Hepatocyte (in vitro differentiated cells): ENCODE measurements around the gene C1orf232. TPM values are rescaled to one million over a fixed set of nuclear protein-coding genes. Genes with fewer than 3 reads are reported as not detected.

Experiments used
- DNase-seq: peaks from one replicate; pipeline ENCODE4 v3.0.0-alpha.2; 2016; ENCODE audit warnings: low spot score
- H2AFZ ChIP-seq: fragments of 200-600 bp; sonication (generic); 2 replicates; pipeline ENCODE4 v1.6.0; 2016; ENCODE audit warnings: antibody characterized with exemption, mild to moderate bottlenecking
- H3K27ac ChIP-seq: fragments of 200-600 bp; sonication (generic); 2 replicates; pipeline ENCODE4 v1.5.1; 2016; ENCODE audit warnings: mild to moderate bottlenecking
- H3K27me3 ChIP-seq: fragments of 200-600 bp; sonication (generic); 2 replicates; pipeline ENCODE4 v1.6.1; 2016
- H3K36me3 ChIP-seq: fragments of 200-600 bp; sonication (generic); replicated peaks from 2 replicates; pipeline ENCODE4 v1.5.1; 2016; ENCODE audit warnings: low read depth; ENCODE audit not compliant: insufficient read depth
- H3K4me1 ChIP-seq: fragments of 200-600 bp; sonication (generic); 2 replicates; pipeline ENCODE4 v1.5.1; 2016; ENCODE audit warnings: mild to moderate bottlenecking, moderate library complexity; ENCODE audit not compliant: insufficient read depth
- H3K4me2 ChIP-seq: fragments of 200-600 bp; sonication (generic); 2 replicates; pipeline ENCODE4 v1.6.0; 2016
- H3K4me3 ChIP-seq: fragments of 200-600 bp; sonication (generic); 2 replicates; pipeline ENCODE4 v1.5.1; 2016; ENCODE audit warnings: mild to moderate bottlenecking
- H3K79me2 ChIP-seq: fragments of 200-600 bp; sonication (generic); 2 replicates; pipeline ENCODE4 v1.6.0; 2017; ENCODE audit warnings: mild to moderate bottlenecking
- H3K9me2 ChIP-seq: fragments of 200-600 bp; sonication (generic); replicated peaks from 2 replicates; pipeline ENCODE4 v1.6.0; 2017; ENCODE audit warnings: mild to moderate bottlenecking; ENCODE audit not compliant: insufficient read depth
- H3K9me3 ChIP-seq: fragments of 200-600 bp; sonication (generic); 2 replicates; pipeline ENCODE4 v1.5.1; 2016; ENCODE audit warnings: low read depth, mild to moderate bottlenecking
- H4K20me1 ChIP-seq: fragments of 200-600 bp; sonication (generic); 2 replicates; pipeline ENCODE4 v1.6.0; 2016; ENCODE audit warnings: mild to moderate bottlenecking; ENCODE audit not compliant: insufficient read depth, poor library complexity, severe bottlenecking
- EZH2 ChIP-seq: fragments of 200-600 bp; sonication (generic); IDR thresholded peaks from 2 replicates; pipeline ENCODE4 v1.6.1; 2016; ENCODE audit warnings: antibody characterized with exemption, mild to moderate bottlenecking, borderline replicate concordance
- EZH2phosphoT487 ChIP-seq: fragments of 200-600 bp; sonication (generic); IDR thresholded peaks from one replicate; pipeline ENCODE4 v1.6.1; 2018; ENCODE audit warnings: antibody characterized with exemption, mild to moderate bottlenecking, low read depth, moderate library complexity; ENCODE audit not compliant: unreplicated experiment, severe bottlenecking
- WGBS: methylation state at CpG from one replicate; pipeline ENCODE4 v1.1.6; 2016; ENCODE audit warnings: low lambda C conversion rate; ENCODE audit errors: missing lambda C conversion rate; 5-methylcytosine and 5-hydroxymethylcytosine counted together
- polyA plus RNA-seq: library from polyadenylated mRNA; unstranded; fragments of >200 nt; fragmentation: Nextera tagmentation; extraction: Ambion mirVana; gene quantifications from 2 replicates; pipeline ENCODE4 v1.2.1, GENCODE V29; 2016
- total RNA-seq: library from RNA; depleted of rRNA; stranded (reverse); fragments of >200 nt; gene quantifications from 2 replicates; pipeline ENCODE4 v1.2.3, GENCODE V29; 2014
- TF ChIP-seq, protein P1 (sequence below): fragments of 200-600 bp; sonication (generic); IDR thresholded peaks from 2 replicates; pipeline ENCODE4 v1.5.1; 2016; ENCODE audit warnings: antibody characterized with exemption, mild to moderate bottlenecking; ENCODE audit not compliant: poor library complexity

Gene C1orf232
- total and polyA plus RNA-seq, 2 experiments from 2014 or later: not detected

- no peaks in the 10 kb centered on the region for H3K9me2 ChIP-seq
- H3K4me1 ChIP-seq: no peaks in the 10 kb centered on the region
- H2AFZ ChIP-seq: no peak overlapping the region
- peaks cover 2% of the 10 kb centered on the region for H3K79me2 ChIP-seq
- 91% methylated on average over 4 of the region's 4 CpGs for WGBS
- no peaks in the 10 kb centered on the region for H3K36me3 ChIP-seq
- no peak for DNase-seq
- TF ChIP-seq EZH2phosphoT487 (no peak), EZH2 (no peak)
- TF ChIP-seq, protein P1, sequence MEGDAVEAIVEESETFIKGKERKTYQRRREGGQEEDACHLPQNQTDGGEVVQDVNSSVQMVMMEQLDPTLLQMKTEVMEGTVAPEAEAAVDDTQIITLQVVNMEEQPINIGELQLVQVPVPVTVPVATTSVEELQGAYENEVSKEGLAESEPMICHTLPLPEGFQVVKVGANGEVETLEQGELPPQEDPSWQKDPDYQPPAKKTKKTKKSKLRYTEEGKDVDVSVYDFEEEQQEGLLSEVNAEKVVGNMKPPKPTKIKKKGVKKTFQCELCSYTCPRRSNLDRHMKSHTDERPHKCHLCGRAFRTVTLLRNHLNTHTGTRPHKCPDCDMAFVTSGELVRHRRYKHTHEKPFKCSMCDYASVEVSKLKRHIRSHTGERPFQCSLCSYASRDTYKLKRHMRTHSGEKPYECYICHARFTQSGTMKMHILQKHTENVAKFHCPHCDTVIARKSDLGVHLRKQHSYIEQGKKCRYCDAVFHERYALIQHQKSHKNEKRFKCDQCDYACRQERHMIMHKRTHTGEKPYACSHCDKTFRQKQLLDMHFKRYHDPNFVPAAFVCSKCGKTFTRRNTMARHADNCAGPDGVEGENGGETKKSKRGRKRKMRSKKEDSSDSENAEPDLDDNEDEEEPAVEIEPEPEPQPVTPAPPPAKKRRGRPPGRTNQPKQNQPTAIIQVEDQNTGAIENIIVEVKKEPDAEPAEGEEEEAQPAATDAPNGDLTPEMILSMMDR: no peak
- no peaks in the 10 kb centered on the region for H3K27me3 ChIP-seq
- H3K27ac ChIP-seq: no peak overlapping the region
- H3K9me3 ChIP-seq: no peaks in the 10 kb centered on the region
- no peak overlapping the region for H3K4me2 ChIP-seq
- no peak overlapping the region for H3K4me3 ChIP-seq
- H4K20me1 ChIP-seq: no peaks in the 10 kb centered on the region
Observed at GRCh38 chr1:26180010-26180506, 11.3 kb upstream of the C1orf232 start.

- no peaks in the 10 kb centered on the region for H3K27me3 ChIP-seq
- TF ChIP-seq, protein P1: peak; percentile 28
- TF ChIP-seq EZH2: no peak
- peak; percentile 90 for DNase-seq
- peak within 1 kb of the TSS; percentile 44 for H2AFZ ChIP-seq
- H3K27ac ChIP-seq: peak within 1 kb of the TSS; percentile 95
- H3K36me3 ChIP-seq: no peaks in the 10 kb centered on the region
- 27% methylated on average over 21 of the region's 21 CpGs for WGBS
- no peaks in the 10 kb centered on the region for H4K20me1 ChIP-seq
- H3K79me2 ChIP-seq: peaks cover 2% of the 10 kb centered on the region
- H3K9me2 ChIP-seq: no peaks in the 10 kb centered on the region
- H3K4me2 ChIP-seq: peak within 1 kb of the TSS; percentile 74
- H3K9me3 ChIP-seq: no peaks in the 10 kb centered on the region
- H3K4me1 ChIP-seq: no peaks in the 10 kb centered on the region
- peak within 1 kb of the TSS; percentile 24 for H3K4me3 ChIP-seq
Observed at GRCh38 chr1:26177182-26177684, 8.5 kb upstream of the C1orf232 start, which contains the start of gene CNKSR1. Gene CNKSR1 (plus strand): TSS chr1:26177491. CDS start chr1:26177548, 57 bp downstream.

GRCh38 chr1:26175346-26175745, 6.6 kb upstream of the C1orf232 start:
- WGBS: 92% methylated on average over 8 of the region's 8 CpGs
- Histone ChIP-seq H3K9me3 (no peaks in the 10 kb centered on the region), H4K20me1 (no peaks in the 10 kb centered on the region), H3K4me3 (no peak overlapping the region), H3K36me3 (no peaks in the 10 kb centered on the region), H3K79me2 (peaks cover 14% of the 10 kb centered on the region), H3K9me2 (no peaks in the 10 kb centered on the region), H3K4me2 (no peak overlapping the region), H3K27ac (no peak overlapping the region), H2AFZ (no peak overlapping the region), H3K4me1 (peaks cover 6% of the 10 kb centered on the region), H3K27me3 (no peaks in the 10 kb centered on the region)
- TF ChIP-seq, protein P1: no peak
- TF ChIP-seq EZH2: no peak
- no peak for TF ChIP-seq EZH2phosphoT487
- DNase-seq: no peak
